K562 (cell line): ENCODE results near the gene GAPDHS.

Source experiments
- FOS ChIP-seq: IDR thresholded peaks from 3 replicates; pipeline ENCODE4 v1.6.1; 2011; ENCODE audit not compliant: insufficient read length; ENCODE audit errors: extremely low read depth
- GATAD2A ChIP-seq: fragments of 450-650 bp; IDR thresholded peaks from 2 replicates; pipeline ENCODE4 v1.6.1; 2017
- RBFOX2 ChIP-seq: fragments of 200-400 bp; formaldehyde crosslinking; IDR thresholded peaks from 2 replicates; pipeline ENCODE4 v1.6.1; 2017; ENCODE audit warnings: low read depth, mild to moderate bottlenecking, low read length, moderate library complexity
- SIN3A ChIP-seq, 2 experiments: fragments of 150-350 bp in 1 of 2; IDR thresholded peaks; 2 replicates each; pipeline ENCODE4 v1.6.1; 2011 to 2016; ENCODE audit warnings: borderline replicate concordance in 2 of 2, low read depth in 2 of 2, low read length in 2 of 2, mild to moderate bottlenecking in 2 of 2, moderate library complexity in 2 of 2; ENCODE audit not compliant: control insufficient read depth in 1 of 2
- TAL1 ChIP-seq: fragments of 450-650 bp; IDR thresholded peaks from 2 replicates; pipeline ENCODE4 v1.6.1; 2016; ENCODE audit warnings: mild to moderate bottlenecking
- TF ChIP-seq, protein P1 (sequence below), 3 experiments: IDR thresholded peaks in 2 of 3; conservative IDR thresholded peaks in 1 of 3; 2 replicates each; pipeline ENCODE4 v1.5.1; 2011 to 2012; ENCODE audit warnings: low read length in 3 of 3, mild to moderate bottlenecking in 3 of 3, control low read depth in 2 of 3, improper control_type of control experiment in 1 of 3, inconsistent platforms in 1 of 3, low read depth in 1 of 3, mixed read lengths in 1 of 3, moderate library complexity in 1 of 3; ENCODE audit not compliant: insufficient read depth in 2 of 3
- TF ChIP-seq, protein P2 (sequence below): sonication (generic); formaldehyde crosslinking; IDR thresholded peaks from 2 replicates; pipeline ENCODE4 v1.8.1; 2023; ENCODE audit warnings: mild to moderate bottlenecking, missing genetic modification reagents
- TF ChIP-seq, protein P3 (sequence below): fragments of 450-650 bp; IDR thresholded peaks from 2 replicates; pipeline ENCODE4 v1.6.1; 2018; ENCODE audit not compliant: partially characterized antibody

DNA sequence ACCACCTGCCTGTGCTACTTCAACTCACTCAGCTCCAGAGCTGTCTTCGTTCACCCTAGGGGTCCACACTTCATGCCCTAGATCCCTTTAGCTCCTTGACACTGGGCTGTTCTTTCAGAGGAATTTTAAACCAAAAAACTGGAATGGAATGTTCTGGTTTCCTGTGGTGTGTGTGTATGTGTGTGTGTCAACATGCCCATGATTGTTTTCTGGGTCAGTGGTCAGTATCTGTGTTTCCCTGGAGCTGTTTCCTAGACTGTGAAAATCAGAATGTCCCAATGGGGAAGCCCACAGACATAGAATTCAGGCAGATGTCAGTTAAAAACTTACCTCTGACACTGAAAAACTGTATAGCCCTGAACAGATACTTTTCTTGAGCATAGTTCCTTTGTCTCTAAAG is 54.1 kb downstream of the GAPDHS start:
- TF ChIP-seq, protein P1, sequence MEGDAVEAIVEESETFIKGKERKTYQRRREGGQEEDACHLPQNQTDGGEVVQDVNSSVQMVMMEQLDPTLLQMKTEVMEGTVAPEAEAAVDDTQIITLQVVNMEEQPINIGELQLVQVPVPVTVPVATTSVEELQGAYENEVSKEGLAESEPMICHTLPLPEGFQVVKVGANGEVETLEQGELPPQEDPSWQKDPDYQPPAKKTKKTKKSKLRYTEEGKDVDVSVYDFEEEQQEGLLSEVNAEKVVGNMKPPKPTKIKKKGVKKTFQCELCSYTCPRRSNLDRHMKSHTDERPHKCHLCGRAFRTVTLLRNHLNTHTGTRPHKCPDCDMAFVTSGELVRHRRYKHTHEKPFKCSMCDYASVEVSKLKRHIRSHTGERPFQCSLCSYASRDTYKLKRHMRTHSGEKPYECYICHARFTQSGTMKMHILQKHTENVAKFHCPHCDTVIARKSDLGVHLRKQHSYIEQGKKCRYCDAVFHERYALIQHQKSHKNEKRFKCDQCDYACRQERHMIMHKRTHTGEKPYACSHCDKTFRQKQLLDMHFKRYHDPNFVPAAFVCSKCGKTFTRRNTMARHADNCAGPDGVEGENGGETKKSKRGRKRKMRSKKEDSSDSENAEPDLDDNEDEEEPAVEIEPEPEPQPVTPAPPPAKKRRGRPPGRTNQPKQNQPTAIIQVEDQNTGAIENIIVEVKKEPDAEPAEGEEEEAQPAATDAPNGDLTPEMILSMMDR (IDR thresholded peaks at IDR 0.05 in 2 of 3, conservative IDR thresholded peaks at IDR 0.05 in 1 of 3; ENCODE audit: insufficient read depth in 2 of 3, low read depth in 1 of 3, low read length in 3 of 3) = no peak
- TF ChIP-seq, protein P2, sequence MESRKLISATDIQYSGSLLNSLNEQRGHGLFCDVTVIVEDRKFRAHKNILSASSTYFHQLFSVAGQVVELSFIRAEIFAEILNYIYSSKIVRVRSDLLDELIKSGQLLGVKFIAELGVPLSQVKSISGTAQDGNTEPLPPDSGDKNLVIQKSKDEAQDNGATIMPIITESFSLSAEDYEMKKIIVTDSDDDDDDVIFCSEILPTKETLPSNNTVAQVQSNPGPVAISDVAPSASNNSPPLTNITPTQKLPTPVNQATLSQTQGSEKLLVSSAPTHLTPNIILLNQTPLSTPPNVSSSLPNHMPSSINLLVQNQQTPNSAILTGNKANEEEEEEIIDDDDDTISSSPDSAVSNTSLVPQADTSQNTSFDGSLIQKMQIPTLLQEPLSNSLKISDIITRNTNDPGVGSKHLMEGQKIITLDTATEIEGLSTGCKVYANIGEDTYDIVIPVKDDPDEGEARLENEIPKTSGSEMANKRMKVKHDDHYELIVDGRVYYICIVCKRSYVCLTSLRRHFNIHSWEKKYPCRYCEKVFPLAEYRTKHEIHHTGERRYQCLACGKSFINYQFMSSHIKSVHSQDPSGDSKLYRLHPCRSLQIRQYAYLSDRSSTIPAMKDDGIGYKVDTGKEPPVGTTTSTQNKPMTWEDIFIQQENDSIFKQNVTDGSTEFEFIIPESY = no peak
- TF ChIP-seq RBFOX2 (no peak), TAL1 (no peak), FOS (no peak), GATAD2A (no peak), SIN3A (IDR thresholded peaks at IDR 0.05; ENCODE audit: borderline replicate concordance in 2 of 2, control insufficient read depth in 1 of 2, low read depth in 2 of 2, low read length in 2 of 2) (no peak)
- TF ChIP-seq, protein P3, sequence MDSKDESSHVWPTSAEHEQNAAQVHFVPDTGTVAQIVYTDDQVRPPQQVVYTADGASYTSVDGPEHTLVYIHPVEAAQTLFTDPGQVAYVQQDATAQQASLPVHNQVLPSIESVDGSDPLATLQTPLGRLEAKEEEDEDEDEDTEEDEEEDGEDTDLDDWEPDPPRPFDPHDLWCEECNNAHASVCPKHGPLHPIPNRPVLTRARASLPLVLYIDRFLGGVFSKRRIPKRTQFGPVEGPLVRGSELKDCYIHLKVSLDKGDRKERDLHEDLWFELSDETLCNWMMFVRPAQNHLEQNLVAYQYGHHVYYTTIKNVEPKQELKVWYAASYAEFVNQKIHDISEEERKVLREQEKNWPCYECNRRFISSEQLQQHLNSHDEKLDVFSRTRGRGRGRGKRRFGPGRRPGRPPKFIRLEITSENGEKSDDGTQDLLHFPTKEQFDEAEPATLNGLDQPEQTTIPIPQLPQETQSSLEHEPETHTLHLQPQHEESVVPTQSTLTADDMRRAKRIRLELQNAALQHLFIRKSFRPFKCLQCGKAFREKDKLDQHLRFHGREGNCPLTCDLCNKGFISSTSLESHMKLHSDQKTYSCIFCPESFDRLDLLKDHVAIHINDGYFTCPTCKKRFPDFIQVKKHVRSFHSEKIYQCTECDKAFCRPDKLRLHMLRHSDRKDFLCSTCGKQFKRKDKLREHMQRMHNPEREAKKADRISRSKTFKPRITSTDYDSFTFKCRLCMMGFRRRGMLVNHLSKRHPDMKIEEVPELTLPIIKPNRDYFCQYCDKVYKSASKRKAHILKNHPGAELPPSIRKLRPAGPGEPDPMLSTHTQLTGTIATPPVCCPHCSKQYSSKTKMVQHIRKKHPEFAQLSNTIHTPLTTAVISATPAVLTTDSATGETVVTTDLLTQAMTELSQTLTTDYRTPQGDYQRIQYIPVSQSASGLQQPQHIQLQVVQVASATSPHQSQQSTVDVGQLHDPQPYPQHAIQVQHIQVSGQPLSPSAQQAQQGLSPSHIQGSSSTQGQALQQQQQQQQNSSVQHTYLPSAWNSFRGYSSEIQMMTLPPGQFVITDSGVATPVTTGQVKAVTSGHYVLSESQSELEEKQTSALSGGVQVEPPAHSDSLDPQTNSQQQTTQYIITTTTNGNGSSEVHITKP = no peak
